HepG2 (cell line): ENCODE results near the gene PDE6C. TPM values are rescaled to one million over a fixed set of nuclear protein-coding genes. Genes with fewer than 3 reads are reported as not detected.

ENCODE experiments used
- ATAC-seq: fragments of 200-7000 bp; cut with Tn5 transposase; 3 replicates; pipeline ENCODE4 v1.9.1; 2020; ENCODE audit warnings: mild to moderate bottlenecking, moderate library complexity
- BruUV-seq: library from RNA; stranded (reverse); fragments of 400-500 nt; replicated peaks from 2 replicates; lab custom pipeline; 2021; lab: Mats Ljungman, UMichigan
- CTCF ChIA-PET: fragments of 300-600 bp; formaldehyde crosslinking; extraction: SDS; loops from one replicate; lab custom pipeline; 2021; ENCODE audit warnings: low total read pairs, inconsistent platforms, low intra/inter-chr PET ratio; lab: Yijun Ruan, JAX
- POLR2A ChIA-PET: fragments of 350-600 bp; sonication (Branson Sonifier 250); formaldehyde crosslinking; loops from one replicate; lab custom pipeline; 2020; ENCODE audit warnings: antibody characterized with exemption, inconsistent platforms; lab: Yijun Ruan, JAX
- DNase-seq: peaks from one replicate; pipeline ENCODE4 v3.0.0-alpha.2; 2015; ENCODE audit warnings: low spot score
- FAIRE-seq: peaks from 3 replicates; lab custom pipeline; 2011; peaks lifted over from hg19 to GRCh38; lab: Jason Lieb, UNC
- H2AFZ ChIP-seq: one replicate; pipeline ENCODE4 v1.6.1; 2011; ENCODE audit warnings: low read length, inconsistent platforms
- H3K27ac ChIP-seq: fragments of 300-600 bp; 3 replicates; pipeline ENCODE4 v1.8.0; 2011; ENCODE audit warnings: mixed run types, mild to moderate bottlenecking, mixed read lengths, low read length, inconsistent platforms; ENCODE audit not compliant: insufficient read depth; ENCODE audit errors: extremely low read length
- H3K27me3 ChIP-seq, 2 experiments: fragments of 200-600 bp in 1 of 2; 2 replicates in 1 of 2; 3 replicates in 1 of 2; pipeline versions ENCODE4 v1.6.0 to v1.8.0; 2011; ENCODE audit warnings: low read length in 2 of 2, mild to moderate bottlenecking in 2 of 2, moderate library complexity in 2 of 2, inconsistent platforms in 1 of 2; ENCODE audit not compliant: insufficient read depth in 2 of 2, control insufficient read depth in 1 of 2
- H3K36me3 ChIP-seq, 2 experiments: fragments of 200-600 bp in 1 of 2; replicated peaks in 1 of 2; 2 replicates in 1 of 2; 3 replicates in 1 of 2; pipeline versions ENCODE4 v1.5.1 to v1.8.0; 2011; ENCODE audit warnings: low read length in 2 of 2, inconsistent platforms in 1 of 2; ENCODE audit not compliant: insufficient read depth in 2 of 2, control insufficient read depth in 1 of 2
- H3K4me1 ChIP-seq: 2 replicates; pipeline ENCODE4 v1.5.1; 2012; ENCODE audit warnings: low read length, inconsistent platforms; ENCODE audit not compliant: insufficient read depth
- H3K4me2 ChIP-seq: 2 replicates; pipeline ENCODE4 v1.6.0; 2011; ENCODE audit warnings: low read depth, low read length, inconsistent platforms
- H3K4me3 ChIP-seq, 3 experiments: fragments of 200-600 bp in 1 of 3; sonication (generic), shearing (Covaris generic) in 1 of 3; replicated peaks in 1 of 3; 2 replicates each; pipeline ENCODE4 v1.5.1; 2011 to 2016; ENCODE audit warnings: low read length in 3 of 3, inconsistent platforms in 2 of 3, low read depth in 2 of 3, mild to moderate bottlenecking in 2 of 3, control low read depth in 1 of 3, mixed read lengths in 1 of 3; ENCODE audit not compliant: insufficient read depth in 1 of 3
- H3K79me2 ChIP-seq: one replicate; pipeline ENCODE4 v1.6.1; 2011; ENCODE audit warnings: low read length, inconsistent platforms; ENCODE audit not compliant: insufficient read depth
- H3K9ac ChIP-seq: 2 replicates; pipeline ENCODE4 v1.6.0; 2011; ENCODE audit warnings: mild to moderate bottlenecking, low read depth, low read length, inconsistent platforms; ENCODE audit not compliant: insufficient read depth
- H3K9me3 ChIP-seq: 2 replicates; pipeline ENCODE4 v1.5.1; 2012; ENCODE audit warnings: mild to moderate bottlenecking, low read length
- H4K20me1 ChIP-seq: 2 replicates; pipeline ENCODE4 v1.6.0; 2011; ENCODE audit warnings: inconsistent platforms, mild to moderate bottlenecking, low read length, moderate library complexity; ENCODE audit not compliant: insufficient read depth
- BORCS8-MEF2B ChIP-seq: sonication (generic); formaldehyde crosslinking; IDR thresholded peaks from 2 replicates; pipeline ENCODE4 v1.8.0; 2022; ENCODE audit warnings: mild to moderate bottlenecking, missing genetic modification reagents
- GTF2F1 ChIP-seq: fragments of 150-350 bp; IDR thresholded peaks from 2 replicates; pipeline ENCODE4 v1.6.1; 2014; ENCODE audit warnings: low read length
- MBD4 ChIP-seq: IDR thresholded peaks from 2 replicates; pipeline ENCODE4 v1.6.1; 2012; ENCODE audit warnings: low read length, inconsistent platforms, borderline replicate concordance
- NFAT5 ChIP-seq: sonication (generic); formaldehyde crosslinking; IDR thresholded peaks from 2 replicates; pipeline ENCODE4 v1.4.0; 2020; ENCODE audit warnings: missing genetic modification reagents
- PAWR ChIP-seq: sonication (generic); formaldehyde crosslinking; IDR thresholded peaks from 2 replicates; pipeline ENCODE4 v1.4.0; 2020; ENCODE audit warnings: missing genetic modification reagents, mild to moderate bottlenecking, borderline replicate concordance
- USF2 ChIP-seq, 2 experiments: sonication (generic) in 1 of 2; formaldehyde crosslinking in 1 of 2; IDR thresholded peaks; 2 replicates each; pipeline versions ENCODE4 v1.5.1 to v1.6.1; 2011 to 2020; ENCODE audit warnings: borderline replicate concordance in 1 of 2, low read depth in 1 of 2, low read length in 1 of 2, mild to moderate bottlenecking in 1 of 2, missing genetic modification reagents in 1 of 2, moderate library complexity in 1 of 2
- ZBTB37 ChIP-seq: sonication (generic); formaldehyde crosslinking; IDR thresholded peaks from 2 replicates; pipeline ENCODE4 v1.4.0; 2020; ENCODE audit warnings: mild to moderate bottlenecking, missing genetic modification reagents
- WGBS: methylation state at CpG from one replicate; pipeline ENCODE4 v1.1.6; 2017; ENCODE audit warnings: low lambda C conversion rate; 5-methylcytosine and 5-hydroxymethylcytosine counted together
- in situ Hi-C: cut with HindIII; loops from 2 replicates; pipeline ENCODE4 v1.10.0; 2017; ENCODE audit warnings: low pct_unique_long_range_greater_than_20kb; ENCODE audit not compliant: extremely low pct_ligation_motif_present
- intact Hi-C: fragments of 100-400 bp; cut with micrococcal nuclease; formaldehyde crosslinking; loops from one replicate; pipeline ENCODE4 v1.10.0; 2022; ENCODE audit not compliant: unreplicated experiment
- polyA plus RNA-seq, 8 experiments: library from polyadenylated mRNA; depleted of rRNA in 3 of 8; stranded (reverse) in 7 of 8; unstranded in 1 of 8; fragments of >200 nt; fragmentation: Illumina TruSeq in 4 of 8; extraction: Trizol in 4 of 8; gene quantifications; 2 replicates each; pipeline versions ENCODE4 v1.2.1 to v1.2.3, GENCODE V29; 2011 to 2016; ENCODE audit warnings: low read depth in 4 of 8, missing spikeins in 1 of 8, mixed read lengths in 1 of 8; ENCODE audit not compliant: insufficient read depth in 1 of 8
- total RNA-seq, 5 experiments: library from RNA; depleted of rRNA; stranded (reverse); fragments of >200 nt; fragmentation: Illumina TruSeq; extraction: Trizol; gene quantifications; 2 replicates each; pipeline ENCODE4 v1.2.3, GENCODE V29; 2016; ENCODE audit warnings: low read depth in 1 of 5
- TF ChIP-seq, protein P1 (sequence below): sonication (generic); formaldehyde crosslinking; IDR thresholded peaks from 2 replicates; pipeline ENCODE4 v1.4.0; 2020; ENCODE audit warnings: mild to moderate bottlenecking, missing genetic modification reagents

PDE6C gene
- total and polyA plus RNA-seq, 2 of the 13 experiments (the other 11 are each of a cell fraction or from before 2014, with no cell fraction given), result 0.64 TPM; not detected in 1

DNA sequence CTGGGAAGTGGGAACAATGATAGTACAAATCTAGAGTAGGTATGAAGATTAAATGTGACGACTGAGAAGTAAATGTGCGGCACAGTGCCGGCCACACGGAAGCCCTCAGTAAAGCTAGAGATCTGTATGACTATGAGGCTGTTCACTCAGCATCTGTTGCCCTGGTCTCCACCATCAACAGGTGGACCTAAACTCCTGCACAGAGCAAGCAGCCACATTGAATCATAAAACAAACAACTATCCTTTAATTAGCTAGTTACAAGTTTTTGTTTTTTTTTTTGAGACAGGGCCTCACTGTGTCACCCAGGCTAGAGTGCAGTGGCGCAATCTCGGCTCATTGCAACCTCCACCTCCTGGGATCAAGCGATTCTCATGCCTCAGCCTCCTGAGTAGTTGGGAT, 27.9 kb upstream of the PDE6C start (continued):
- TF ChIP-seq USF2 (IDR thresholded peaks at IDR 0.05; ENCODE audit: low read depth, low read length), result no peak
- TF ChIP-seq USF2 (CRISPR knock-in tag; IDR thresholded peaks at IDR 0.05; ENCODE audit: borderline replicate concordance), result no peak
- TF ChIP-seq ZBTB37 (CRISPR knock-in tag), result no peak
- TF ChIP-seq BORCS8-MEF2B (CRISPR knock-in tag), result no peak

GRCh38 chr10:93589648-93590562, 22.4 kb upstream of the PDE6C start:
- POLR2A ChIA-PET, result interaction anchor here (0.8 to 2.6 kb wide), 8 partner anchors 9 to 112 kb away, joined by 3 to 16 read pairs (median 4); partner anchors contain the start of gene FRA10AC1
- TF ChIP-seq NFAT5 (no peak), GTF2F1 (no peak), PAWR (no peak), MBD4 (peak; percentile 10; the same call in 1 of the 2 replicates)
- TF ChIP-seq, protein P1, sequence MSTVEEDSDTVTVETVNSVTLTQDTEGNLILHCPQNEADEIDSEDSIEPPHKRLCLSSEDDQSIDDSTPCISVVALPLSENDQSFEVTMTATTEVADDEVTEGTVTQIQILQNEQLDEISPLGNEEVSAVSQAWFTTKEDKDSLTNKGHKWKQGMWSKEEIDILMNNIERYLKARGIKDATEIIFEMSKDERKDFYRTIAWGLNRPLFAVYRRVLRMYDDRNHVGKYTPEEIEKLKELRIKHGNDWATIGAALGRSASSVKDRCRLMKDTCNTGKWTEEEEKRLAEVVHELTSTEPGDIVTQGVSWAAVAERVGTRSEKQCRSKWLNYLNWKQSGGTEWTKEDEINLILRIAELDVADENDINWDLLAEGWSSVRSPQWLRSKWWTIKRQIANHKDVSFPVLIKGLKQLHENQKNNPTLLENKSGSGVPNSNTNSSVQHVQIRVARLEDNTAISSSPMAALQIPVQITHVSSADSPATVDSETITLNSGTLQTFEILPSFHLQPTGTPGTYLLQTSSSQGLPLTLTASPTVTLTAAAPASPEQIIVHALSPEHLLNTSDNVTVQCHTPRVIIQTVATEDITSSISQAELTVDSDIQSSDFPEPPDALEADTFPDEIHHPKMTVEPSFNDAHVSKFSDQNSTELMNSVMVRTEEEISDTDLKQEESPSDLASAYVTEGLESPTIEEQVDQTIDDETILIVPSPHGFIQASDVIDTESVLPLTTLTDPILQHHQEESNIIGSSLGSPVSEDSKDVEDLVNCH (CRISPR knock-in tag), result no peak

More at GRCh38 chr10:93589648-93590562, 22.4 kb upstream of the PDE6C start:
- 73% methylated on average over 15 of the region's 15 CpGs for WGBS
- H3K79me2 ChIP-seq, result no peaks in the 10 kb centered on the region
- H3K9ac ChIP-seq, result no peak overlapping the region
- DNase-seq (no peak), FAIRE-seq (no peak), ATAC-seq (peak; percentile 42)
- peaks cover 22% of the 10 kb centered on the region for H3K4me1 ChIP-seq
- no peak overlapping the region for H3K27ac ChIP-seq
- H3K9me3 ChIP-seq, result no peaks in the 10 kb centered on the region
- no peak overlapping the region for H2AFZ ChIP-seq
- in situ Hi-C loops (no loop called here), intact Hi-C loops (loop anchor here (10.0 kb wide), 1 partner anchor 45 kb away; no protein-coding TSS in a partner anchor)
- CTCF ChIA-PET, result no interaction called here
- peaks cover 47% of the 10 kb centered on the region for H4K20me1 ChIP-seq
- no peak overlapping the region for H3K4me3 ChIP-seq
- BruUV-seq, result no TSS peak
- H3K4me2 ChIP-seq, result no peak overlapping the region
- H3K27me3 ChIP-seq, result peaks cover 0 to 3% of the 10 kb centered on the region in 2 experiments; a peak in 1 of 5 replicates
- H3K36me3 ChIP-seq, result peaks cover 14 to 29% of the 10 kb centered on the region in 2 experiments
